Mesenchymal stem cell (in vitro differentiated cells and primary cell): Measurements from ENCODE around the gene ZNF30.
A peak's percentile ranks its signal among the peaks of the same experiment; 100 is the strongest.

ENCODE experiments used
- DNase-seq: peaks from one replicate; pipeline ENCODE4 v3.0.0-alpha.2; 2013
- H2AFZ ChIP-seq: one replicate; pipeline ENCODE4 v1.6.1; 2013; ENCODE audit warnings: low read depth, mild to moderate bottlenecking, control low read depth, inconsistent platforms, low read length, moderate library complexity
- H2AK5ac ChIP-seq: 2 replicates; pipeline ENCODE4 v1.6.1; 2013; ENCODE audit warnings: low read length, moderate library complexity, mild to moderate bottlenecking, inconsistent platforms; ENCODE audit not compliant: severe bottlenecking
- H2BK120ac ChIP-seq: one replicate; pipeline ENCODE4 v1.6.1; 2013; ENCODE audit warnings: low read depth, mild to moderate bottlenecking, inconsistent platforms, low read length, moderate library complexity
- H2BK12ac ChIP-seq, 2 experiments: one replicate each; pipeline ENCODE4 v1.6.1; 2013; ENCODE audit warnings: inconsistent platforms in 2 of 2, low read length in 2 of 2, mild to moderate bottlenecking in 2 of 2, moderate library complexity in 2 of 2, control low read depth in 1 of 2
- H2BK15ac ChIP-seq: one replicate; pipeline ENCODE4 v1.6.1; 2013; ENCODE audit warnings: mild to moderate bottlenecking, low read depth, inconsistent platforms; ENCODE audit not compliant: poor library complexity, severe bottlenecking
- H2BK5ac ChIP-seq: 2 replicates; pipeline ENCODE4 v1.6.1; 2013; ENCODE audit warnings: low read depth, mild to moderate bottlenecking, low read length, control low read depth, inconsistent platforms; ENCODE audit not compliant: poor library complexity, severe bottlenecking
- H3K14ac ChIP-seq, 2 experiments: one replicate each; pipeline ENCODE4 v1.6.1; 2013; ENCODE audit warnings: inconsistent platforms in 2 of 2, low read length in 2 of 2, control low read depth in 1 of 2, mild to moderate bottlenecking in 1 of 2, moderate library complexity in 1 of 2
- H3K18ac ChIP-seq, 2 experiments: one replicate each; pipeline ENCODE4 v1.6.1; 2013; ENCODE audit warnings: inconsistent platforms in 2 of 2, low read length in 2 of 2, control low read depth in 1 of 2, low read depth in 1 of 2, mild to moderate bottlenecking in 1 of 2
- H3K23ac ChIP-seq, 2 experiments: one replicate each; pipeline ENCODE4 v1.6.1; 2013; ENCODE audit warnings: inconsistent platforms in 2 of 2, low read length in 2 of 2, mild to moderate bottlenecking in 2 of 2, moderate library complexity in 2 of 2, control low read depth in 1 of 2
- H3K27ac ChIP-seq: 2 replicates; pipeline ENCODE4 v1.5.1; 2013; ENCODE audit warnings: mild to moderate bottlenecking, moderate library complexity, low read length, control low read depth, inconsistent platforms; ENCODE audit not compliant: poor library complexity, severe bottlenecking
- H3K27me3 ChIP-seq, 2 experiments: 2 replicates each; pipeline versions ENCODE4 v1.6.1 to v1.7.0; 2013; ENCODE audit warnings: low read length in 2 of 2, mild to moderate bottlenecking in 2 of 2, moderate library complexity in 2 of 2, control low read depth in 1 of 2, inconsistent platforms in 1 of 2; ENCODE audit not compliant: control insufficient read depth in 1 of 2, insufficient read depth in 1 of 2
- H3K36me3 ChIP-seq, 2 experiments: 2 replicates each; pipeline versions ENCODE4 v1.6.1 to v1.7.0; 2013; ENCODE audit warnings: low read length in 2 of 2, control low read depth in 1 of 2, inconsistent platforms in 1 of 2, low read depth in 1 of 2, mild to moderate bottlenecking in 1 of 2; ENCODE audit not compliant: insufficient read depth in 2 of 2, control insufficient read depth in 1 of 2
- H3K4ac ChIP-seq, 2 experiments: one replicate each; pipeline ENCODE4 v1.6.1; 2013; ENCODE audit warnings: inconsistent platforms in 2 of 2, low read length in 2 of 2, mild to moderate bottlenecking in 2 of 2, moderate library complexity in 2 of 2, control low read depth in 1 of 2, low read depth in 1 of 2
- H3K4me1 ChIP-seq: 2 replicates; pipeline ENCODE4 v1.6.1; 2013; ENCODE audit warnings: low read depth, low read length, control low read depth; ENCODE audit not compliant: control insufficient read depth, insufficient read depth
- H3K4me2 ChIP-seq: 2 replicates; pipeline ENCODE4 v1.6.1; 2013; ENCODE audit warnings: low read length, mild to moderate bottlenecking, inconsistent platforms; ENCODE audit not compliant: poor library complexity, severe bottlenecking
- H3K4me3 ChIP-seq, 2 experiments: 2 replicates each; pipeline versions ENCODE4 v1.5.1 to v1.7.0; 2013; ENCODE audit warnings: low read length in 2 of 2, mild to moderate bottlenecking in 2 of 2, control low read depth in 1 of 2, low read depth in 1 of 2; ENCODE audit not compliant: insufficient read depth in 1 of 2
- H3K79me1 ChIP-seq: replicated peaks from 2 replicates; pipeline ENCODE4 v1.6.1; 2013; ENCODE audit warnings: mild to moderate bottlenecking, control low read depth, low read length, inconsistent platforms; ENCODE audit not compliant: poor library complexity, severe bottlenecking
- H3K9ac ChIP-seq: 2 replicates; pipeline ENCODE4 v1.7.0; 2013; ENCODE audit warnings: mild to moderate bottlenecking, low read length, moderate library complexity
- H3K9me3 ChIP-seq: 2 replicates; pipeline ENCODE4 v1.7.0; 2013; ENCODE audit warnings: mild to moderate bottlenecking, low read length; ENCODE audit not compliant: control insufficient read depth
- H4K8ac ChIP-seq: one replicate; pipeline ENCODE4 v1.6.1; 2013; ENCODE audit warnings: inconsistent platforms, mild to moderate bottlenecking, low read length, moderate library complexity
- H4K91ac ChIP-seq: one replicate; pipeline ENCODE4 v1.6.1; 2013; ENCODE audit warnings: mild to moderate bottlenecking, low read length, inconsistent platforms
- WGBS: methylation state at CpG from one replicate; pipeline ENCODE4 v1.1.7; 2013; ENCODE audit warnings: mixed read lengths; 5-methylcytosine and 5-hydroxymethylcytosine counted together

ZNF30 gene

GRCh38 chr19:34926361-34926684 is 380 bp upstream of the ZNF30 start:
- Histone ChIP-seq H2AFZ (no peak overlapping the region), H3K9ac (peak overlapping the region; percentile 88), H3K14ac (no peak overlapping the region), H3K27me3 (no peaks in the 10 kb centered on the region), H3K18ac (no peak overlapping the region), H3K4me2 (peak overlapping the region; percentile 87), H2AK5ac (no peak overlapping the region), H3K4ac (no peak overlapping the region), H2BK120ac (no peak overlapping the region), H4K8ac (no peak overlapping the region), H3K79me1 (peaks cover 15% of the 10 kb centered on the region), H3K9me3 (no peaks in the 10 kb centered on the region), H3K4me3 (peak overlapping the region in 1 of 2 experiments; percentile 94), H4K91ac (no peak overlapping the region), H3K23ac (no peak overlapping the region), H3K27ac (no peak overlapping the region), H3K36me3 (peaks cover 0 to 2% of the 10 kb centered on the region in 2 experiments), H2BK5ac (no peak overlapping the region), H3K4me1 (peaks cover 3% of the 10 kb centered on the region), H2BK15ac (no peak overlapping the region), H2BK12ac (no peak overlapping the region)
- WGBS: no CpG with 5 or more reads among the region's 3 CpGs
- no peak for DNase-seq

GRCh38 chr19:34932494-34932893 is 5.8 kb downstream of the ZNF30 start:
- H3K4me2 ChIP-seq: no peak overlapping the region
- peaks cover 17 to 47% of the 10 kb centered on the region in 2 experiments for H3K36me3 ChIP-seq
- H3K4ac ChIP-seq: no peak overlapping the region
- H2BK120ac ChIP-seq: no peak overlapping the region
- peaks cover 3% of the 10 kb centered on the region for H3K4me1 ChIP-seq
- H2AK5ac ChIP-seq: no peak overlapping the region
- H3K4me3 ChIP-seq: no peak overlapping the region
- 94% methylated on average over 5 of the region's 6 CpGs for WGBS
- no peak overlapping the region for H3K18ac ChIP-seq
- no peak overlapping the region for H2BK5ac ChIP-seq
- H2BK15ac ChIP-seq: no peak overlapping the region
- no peak overlapping the region for H3K14ac ChIP-seq
- H3K27me3 ChIP-seq: no peaks in the 10 kb centered on the region
- H2BK12ac ChIP-seq: no peak overlapping the region
- H3K27ac ChIP-seq: no peak overlapping the region
- H3K23ac ChIP-seq: no peak overlapping the region
- H3K9ac ChIP-seq: no peak overlapping the region
- H3K79me1 ChIP-seq: peaks cover 15% of the 10 kb centered on the region
- DNase-seq: no peak
- no peak overlapping the region for H4K8ac ChIP-seq
- H2AFZ ChIP-seq: no peak overlapping the region
- peaks cover 16% of the 10 kb centered on the region for H3K9me3 ChIP-seq
- no peak overlapping the region for H4K91ac ChIP-seq

DNA sequence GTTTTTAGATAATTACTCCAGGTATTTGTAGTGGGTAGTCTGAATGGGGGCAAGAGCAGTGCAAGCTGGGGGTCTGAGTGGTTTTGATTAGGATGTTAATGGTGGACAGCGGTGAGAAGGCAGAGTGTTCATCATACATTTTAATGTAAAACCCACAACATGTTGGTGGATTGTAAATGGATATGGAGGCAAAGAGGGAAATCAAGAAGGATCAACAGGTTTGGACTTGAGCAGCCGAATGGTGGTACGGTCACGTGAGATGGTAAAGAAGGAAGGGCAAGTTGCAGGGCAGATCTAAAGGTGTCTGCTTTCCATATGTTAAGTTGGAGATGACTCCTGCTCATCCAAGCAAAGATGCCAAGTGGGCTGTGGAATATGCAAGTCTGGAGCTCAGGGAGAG is 9.5 kb downstream of the ZNF30 start:
- Histone ChIP-seq H2BK12ac (no peak overlapping the region), H3K14ac (no peak overlapping the region), H3K9ac (no peak overlapping the region), H3K4me2 (no peak overlapping the region), H3K79me1 (no peaks in the 10 kb centered on the region), H4K8ac (no peak overlapping the region), H2BK120ac (no peak overlapping the region), H2BK15ac (no peak overlapping the region), H3K9me3 (peaks cover 34% of the 10 kb centered on the region), H2AK5ac (no peak overlapping the region), H3K27ac (no peak overlapping the region), H3K27me3 (no peaks in the 10 kb centered on the region), H3K4me1 (no peaks in the 10 kb centered on the region), H3K4ac (no peak overlapping the region), H3K4me3 (no peak overlapping the region), H3K36me3 (peaks cover 24 to 50% of the 10 kb centered on the region in 2 experiments), H3K18ac (no peak overlapping the region), H4K91ac (no peak overlapping the region), H3K23ac (no peak overlapping the region), H2BK5ac (no peak overlapping the region), H2AFZ (no peak overlapping the region)
- 97% methylated on average over 4 of the region's 4 CpGs for WGBS
- no peak for DNase-seq

GRCh38 chr19:34938886-34939285 is 12.2 kb downstream of the ZNF30 start:
- Histone ChIP-seq H3K36me3 (peaks cover 21 to 46% of the 10 kb centered on the region in 2 experiments), H3K4me2 (no peak overlapping the region), H3K14ac (no peak overlapping the region), H2BK12ac (no peak overlapping the region), H3K27me3 (no peaks in the 10 kb centered on the region), H4K91ac (no peak overlapping the region), H2AFZ (no peak overlapping the region), H4K8ac (no peak overlapping the region), H2BK15ac (no peak overlapping the region), H2BK5ac (no peak overlapping the region), H3K79me1 (no peaks in the 10 kb centered on the region), H3K4me3 (no peak overlapping the region), H3K9me3 (peaks cover 61% of the 10 kb centered on the region), H3K4ac (no peak overlapping the region), H3K18ac (no peak overlapping the region), H3K27ac (no peak overlapping the region), H2AK5ac (no peak overlapping the region), H3K4me1 (no peaks in the 10 kb centered on the region), H3K23ac (no peak overlapping the region), H3K9ac (no peak overlapping the region), H2BK120ac (no peak overlapping the region)
- DNase-seq: no peak
- WGBS: 82% methylated on average over 7 of the region's 10 CpGs
